ENCODE measurements around the gene TET2.

TET2 gene

DNA sequence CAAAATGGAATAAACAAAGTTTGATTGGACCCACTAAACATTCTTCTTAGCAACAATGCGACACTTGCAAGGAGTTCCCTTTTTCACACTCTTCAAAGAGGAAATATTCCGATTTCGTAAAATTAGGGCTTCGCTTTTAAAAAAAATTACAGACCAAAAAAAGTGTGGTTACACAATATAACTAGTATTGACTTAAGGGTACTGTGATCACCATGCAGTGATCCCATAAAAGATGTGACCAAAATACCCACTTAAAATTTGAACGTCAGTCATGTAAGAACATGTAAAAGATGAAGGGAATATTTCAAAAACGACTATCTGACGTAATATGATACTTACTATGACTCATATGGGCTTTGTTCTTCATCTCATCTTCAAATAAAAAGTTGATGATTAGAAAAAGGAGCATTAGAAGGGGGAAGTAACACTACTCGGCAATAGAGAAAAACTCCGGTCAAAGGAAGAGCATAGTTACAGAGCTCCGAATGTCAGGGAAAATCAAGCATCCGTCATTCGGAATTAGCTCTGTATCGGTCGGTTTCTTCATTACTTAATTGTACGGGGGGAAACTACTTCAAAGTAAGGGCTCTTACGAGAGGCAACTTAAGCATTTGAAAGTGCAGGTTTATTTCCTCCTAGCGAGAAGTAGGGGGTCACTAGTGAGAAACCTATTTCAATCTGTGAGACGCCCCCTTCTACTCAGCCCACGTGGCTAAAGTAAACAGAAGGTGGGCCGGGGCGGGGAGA lies 1.3 kb upstream of the TET2 start:
- DNase-seq = peak; percentile 74 to 78

DNA sequence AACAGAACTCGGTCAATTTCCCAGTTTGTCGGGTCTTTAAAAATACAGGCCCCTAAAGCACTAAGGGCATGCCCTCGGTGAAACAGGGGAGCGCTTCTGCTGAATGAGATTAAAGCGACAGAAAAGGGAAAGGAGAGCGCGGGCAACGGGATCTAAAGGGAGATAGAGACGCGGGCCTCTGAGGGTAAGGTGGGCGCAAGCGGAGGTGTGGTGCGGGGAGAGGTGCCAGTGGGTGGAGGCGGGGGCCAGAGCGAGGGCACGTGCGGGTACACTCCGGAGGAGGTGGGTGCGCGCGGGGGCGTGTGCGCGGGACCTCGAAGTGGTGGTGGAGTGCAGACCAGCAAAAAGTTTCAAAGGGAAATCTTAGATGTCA lies 787 bp upstream of the TET2 start:
- DNase-seq = no peak

DNA sequence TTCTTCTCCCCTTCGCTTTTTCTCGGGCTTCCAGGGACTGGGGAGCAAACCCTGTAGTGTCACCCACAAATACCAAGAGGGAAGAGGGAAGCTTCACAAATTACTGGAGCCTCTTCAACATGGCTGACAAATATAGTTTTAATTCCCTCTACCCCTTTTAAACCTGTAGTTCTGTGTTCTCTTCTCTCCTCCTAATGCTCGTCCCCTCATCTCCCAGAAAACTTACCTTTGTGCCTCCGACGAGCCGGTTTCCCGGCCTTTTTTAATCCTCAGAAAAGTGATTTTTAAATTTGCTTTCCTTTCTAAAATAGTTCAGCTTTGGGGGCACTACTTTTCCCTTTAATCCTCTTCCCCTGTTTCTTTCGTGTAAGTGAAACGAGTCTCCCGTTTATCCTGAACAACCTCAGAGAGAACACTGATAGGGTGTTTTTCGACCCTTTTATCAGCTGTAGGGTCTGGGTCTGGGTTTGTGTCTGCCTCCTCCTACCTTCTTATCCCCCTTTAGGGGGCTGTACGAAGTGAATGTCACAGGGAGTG lies 408 bp downstream of the TET2 start:
- no peak for DNase-seq

DNA sequence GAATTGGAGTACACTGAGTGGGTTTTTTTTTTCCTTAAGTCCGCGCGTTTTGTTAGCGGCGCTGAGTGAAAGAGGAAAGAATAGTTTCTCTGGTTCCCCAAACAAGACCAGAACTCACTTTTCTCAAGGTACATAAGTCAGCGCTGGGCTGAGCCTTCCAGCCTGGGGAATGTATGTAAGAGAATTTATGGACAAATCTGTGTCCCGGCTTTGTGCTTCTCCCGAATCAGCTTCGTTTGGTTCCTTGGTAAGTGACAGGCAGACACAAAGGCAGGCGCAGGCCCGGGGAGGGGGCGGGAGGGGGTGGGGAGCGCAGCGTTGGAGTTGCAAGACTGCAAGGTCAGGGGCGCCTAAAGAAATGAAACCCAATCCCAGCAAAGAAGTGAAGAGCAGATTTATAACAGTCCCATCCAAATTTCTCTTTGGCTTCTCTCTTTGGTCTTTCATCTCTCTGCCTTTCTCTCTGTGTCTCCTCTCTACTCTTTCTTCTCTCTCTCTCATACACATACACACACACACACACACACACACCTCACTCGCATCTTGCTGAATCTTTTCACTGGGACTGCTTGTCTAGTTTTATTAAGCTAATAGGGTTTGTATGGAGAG lies 981 bp downstream of the TET2 start:
- DNase-seq = no peak

DNA sequence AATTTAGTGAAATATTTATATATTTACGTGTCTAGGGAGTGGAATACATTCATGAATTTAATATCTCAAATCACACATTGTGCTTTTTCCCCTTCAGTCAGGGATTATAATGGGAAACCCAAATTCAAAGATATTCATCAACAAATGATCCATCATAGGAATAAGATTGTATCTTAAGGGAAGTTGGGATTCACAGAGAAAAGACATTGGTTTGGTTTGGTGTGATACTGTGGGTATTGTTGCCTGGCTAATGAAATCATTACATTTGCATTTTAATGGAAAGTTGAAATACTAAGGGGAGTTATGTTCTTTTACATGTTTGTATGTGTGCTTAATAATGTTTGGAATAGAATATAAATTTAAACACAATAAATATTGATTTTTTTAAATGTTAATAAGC lies 1.7 kb downstream of the TET2 start:
- no peak for DNase-seq

DNA sequence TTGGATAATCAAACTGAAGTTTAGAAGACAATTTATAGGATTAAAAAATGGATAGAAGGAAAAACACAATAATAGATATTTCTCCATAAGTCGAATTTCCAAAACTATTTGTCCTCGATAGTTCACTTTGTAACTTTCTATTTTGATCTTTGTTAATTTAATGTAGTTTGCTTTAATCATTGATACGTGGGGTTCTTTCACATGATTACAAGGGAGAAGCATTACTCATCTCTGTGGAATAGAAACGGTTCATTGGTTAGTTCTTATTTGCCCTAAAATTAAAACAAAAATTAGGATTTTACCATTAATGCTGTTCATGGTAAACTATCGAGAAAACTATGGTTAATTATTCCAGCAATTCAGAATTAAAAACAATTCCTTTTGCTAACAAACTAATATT lies 2.1 kb downstream of the TET2 start:
- no peak for DNase-seq

DNA sequence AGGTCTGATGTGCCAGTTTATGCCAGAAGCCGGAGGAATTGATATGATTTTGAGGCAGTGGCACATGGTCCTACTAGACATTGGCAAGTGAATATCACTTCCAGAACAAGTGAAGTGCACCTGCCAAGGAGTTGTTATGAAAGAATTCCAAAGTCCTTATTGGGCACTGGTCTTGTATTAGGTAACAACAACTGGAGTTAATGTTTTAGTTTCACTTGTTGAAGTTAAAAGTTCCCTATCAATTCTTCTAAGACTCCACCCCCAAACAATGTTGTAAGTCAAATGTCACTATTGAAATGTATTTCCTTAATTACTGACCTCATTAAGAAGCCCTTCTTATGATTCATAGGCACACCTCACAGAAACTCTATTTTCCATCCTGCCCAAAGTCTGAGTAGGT lies 3.1 kb downstream of the TET2 start:
- DNase-seq = no peak

DNA sequence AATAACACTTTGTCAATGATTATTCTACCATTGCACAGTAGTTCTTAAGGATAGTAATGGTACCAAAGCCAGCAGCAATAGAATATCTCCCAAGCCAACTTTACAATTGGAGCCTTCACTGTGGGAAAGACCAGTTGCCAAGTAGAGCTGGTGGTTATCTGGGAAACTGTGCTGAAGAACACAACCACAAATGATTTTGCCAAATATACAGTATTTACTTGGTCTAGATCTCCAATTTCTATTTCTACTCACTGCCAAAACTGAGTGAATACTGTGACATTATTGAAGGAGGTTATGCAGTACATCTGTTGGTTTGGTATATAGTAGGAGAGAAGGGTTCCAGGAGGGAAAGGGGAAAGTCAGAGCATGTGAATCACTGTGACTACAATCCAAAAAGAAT lies 3.8 kb downstream of the TET2 start:
- DNase-seq = no peak

DNA sequence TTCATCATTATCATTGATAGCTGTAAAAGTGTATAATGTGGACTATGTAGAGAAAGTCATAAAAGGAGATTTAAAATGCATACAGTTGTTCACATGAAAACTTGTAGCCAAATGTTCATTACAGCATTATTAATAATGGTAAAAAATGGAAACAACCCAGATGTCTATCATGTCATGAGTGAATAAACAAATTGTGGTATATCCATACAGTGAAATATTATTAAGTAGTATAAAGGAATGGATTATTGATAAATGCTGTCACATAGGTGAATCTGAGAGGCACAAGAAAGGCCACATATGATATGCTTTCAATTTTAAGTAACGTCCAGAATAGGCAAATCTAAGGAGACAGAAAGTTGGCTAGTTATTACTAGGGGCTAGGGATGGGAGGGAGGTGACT lies 7.1 kb downstream of the TET2 start:
- no peak for DNase-seq

DNA sequence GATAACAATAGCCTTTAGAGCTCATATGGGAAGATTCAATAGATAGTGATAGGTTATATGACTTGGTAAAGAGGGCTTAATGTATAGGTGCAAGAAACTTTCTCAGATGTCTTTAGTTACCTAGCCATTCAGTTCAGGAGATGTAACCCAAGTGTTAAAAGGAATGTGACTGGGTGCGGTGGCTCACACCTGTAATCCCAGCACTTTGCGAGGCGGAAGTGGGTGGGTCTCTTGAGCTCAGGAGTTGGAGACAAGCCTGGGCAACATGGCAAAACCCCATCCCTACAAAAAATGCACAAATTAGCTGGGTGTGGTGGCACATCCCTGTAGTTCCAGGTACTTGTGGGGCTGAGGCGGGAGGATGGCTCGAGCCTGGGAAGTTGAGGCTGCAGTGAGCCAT lies 7.9 kb downstream of the TET2 start:
- no peak for DNase-seq

DNA sequence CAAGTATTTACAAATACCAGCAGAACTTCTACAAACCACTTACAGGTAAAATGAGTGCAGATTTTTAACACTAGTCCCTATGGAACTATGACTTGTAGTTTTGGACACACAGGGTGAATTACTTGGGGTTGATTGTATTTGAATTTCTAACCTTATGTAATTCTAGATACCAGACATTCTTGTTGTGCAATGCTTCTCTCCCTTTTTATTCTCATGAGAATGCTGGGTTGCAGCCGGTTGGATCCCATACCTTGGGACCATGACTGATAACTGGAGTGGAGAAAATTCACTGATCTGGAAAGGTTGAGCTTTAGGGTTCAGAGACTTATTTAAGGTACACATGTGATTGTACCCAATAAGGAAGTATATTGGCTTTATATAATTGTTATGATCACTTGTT lies 8.8 kb downstream of the TET2 start:
- DNase-seq = no peak

DNA sequence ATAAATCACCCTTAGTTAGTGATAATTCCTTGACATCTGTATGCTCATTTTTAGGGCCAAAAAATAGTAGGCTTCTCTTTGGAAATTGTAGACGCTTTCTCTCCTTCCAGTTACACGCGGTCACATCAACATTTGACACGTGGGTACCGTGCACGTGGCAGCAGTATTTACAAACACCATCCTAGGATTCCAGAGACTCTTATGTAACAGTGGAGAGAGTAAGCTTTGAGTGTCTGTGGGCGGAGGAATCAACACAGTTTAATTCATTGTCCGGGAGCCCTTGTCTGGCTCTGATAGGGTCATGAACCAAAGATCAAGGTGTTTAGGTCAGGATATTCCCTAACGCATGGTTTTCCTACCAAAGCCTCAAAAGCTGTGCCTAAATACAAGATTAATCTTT lies 12.2 kb downstream of the TET2 start:
- no peak for DNase-seq

DNA sequence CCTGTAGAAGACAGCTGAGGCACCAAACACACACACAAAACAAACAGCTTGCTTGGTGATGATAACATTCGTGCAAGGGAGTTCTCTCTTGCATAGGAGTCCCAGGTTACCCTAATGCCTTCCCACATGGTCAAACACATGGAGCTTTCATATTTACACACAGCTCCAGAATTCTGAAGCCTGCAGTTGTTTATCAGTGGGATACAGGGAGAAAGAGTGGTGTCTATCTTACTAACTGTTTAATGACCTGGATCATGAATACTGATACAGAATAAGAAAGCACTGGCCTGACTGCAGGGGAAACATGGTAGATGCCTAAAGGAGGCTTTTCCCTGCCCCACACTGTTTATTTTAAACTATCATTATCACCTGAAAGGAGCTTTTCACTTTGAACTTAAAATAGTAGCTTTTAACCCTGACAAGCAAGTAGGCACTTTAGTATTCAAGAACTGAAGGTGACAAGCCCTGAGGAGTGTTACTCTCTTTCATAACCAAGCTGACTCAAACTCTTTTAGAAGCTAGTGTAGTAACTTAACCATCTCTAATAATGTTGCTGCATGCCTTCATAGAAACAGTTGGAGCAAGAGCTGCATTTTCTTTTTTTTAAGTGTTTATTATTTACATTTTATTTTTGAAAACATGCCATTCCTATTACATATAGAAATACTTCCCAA lies 15.6 kb downstream of the TET2 start:
- DNase-seq = no peak

DNA sequence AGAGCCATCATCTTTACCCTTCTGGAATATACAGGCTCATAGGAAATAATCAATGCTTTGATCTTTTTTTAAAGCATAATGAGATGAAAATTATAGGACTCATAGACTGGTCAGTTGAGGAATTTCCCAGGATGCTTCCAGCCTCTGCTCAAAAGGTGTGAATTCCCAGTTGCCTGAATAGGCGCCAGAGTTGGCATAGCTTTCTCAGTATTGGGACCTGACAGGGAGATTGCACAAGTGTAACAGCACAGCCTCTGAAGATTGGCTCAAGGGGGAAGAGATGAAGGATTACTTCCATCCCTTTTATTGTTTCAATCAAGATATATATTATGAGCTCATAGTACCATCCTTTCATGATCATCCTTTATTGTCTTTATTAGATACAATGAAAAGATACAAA lies 17.9 kb downstream of the TET2 start:
- no peak for DNase-seq

DNA sequence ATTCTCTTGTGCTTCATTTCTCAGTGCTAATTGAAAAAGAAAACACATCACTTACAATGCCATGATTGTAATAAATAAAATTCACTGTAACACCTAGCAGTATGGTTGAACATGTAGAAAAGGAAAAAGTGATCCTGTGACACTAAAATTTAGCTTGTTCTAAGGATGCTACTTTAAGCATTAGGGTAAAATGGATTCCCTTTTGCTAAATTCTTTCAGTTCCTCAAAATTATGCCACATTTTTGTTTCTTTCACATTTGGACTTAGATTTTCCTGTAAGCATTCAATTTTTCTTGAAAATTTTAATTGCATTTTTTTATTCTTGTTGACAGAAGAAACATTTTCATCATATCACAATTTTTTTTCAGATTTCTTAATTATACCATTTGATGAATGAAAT lies 19.4 kb downstream of the TET2 start:
- no peak for DNase-seq

DNA sequence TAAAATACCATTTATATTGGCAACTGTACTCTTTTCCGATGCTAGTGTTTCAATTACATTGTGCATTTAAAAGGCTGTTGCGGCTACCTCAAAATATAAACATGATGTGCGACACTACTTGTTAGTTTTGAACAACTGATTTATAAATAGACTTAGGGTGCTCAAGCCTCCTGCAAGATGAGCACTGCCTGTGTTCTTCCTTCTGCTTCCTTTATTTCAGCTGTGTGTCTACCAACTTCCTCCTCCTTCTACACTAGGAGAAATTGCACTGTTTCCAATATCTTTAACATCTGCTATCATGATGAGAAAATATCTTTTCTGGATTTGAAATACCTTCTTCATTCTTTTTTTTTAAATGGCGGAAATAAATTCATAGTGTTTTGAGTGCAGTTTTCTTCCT lies 24.0 kb downstream of the TET2 start:
- DNase-seq = peak; percentile 37 to 49

DNA sequence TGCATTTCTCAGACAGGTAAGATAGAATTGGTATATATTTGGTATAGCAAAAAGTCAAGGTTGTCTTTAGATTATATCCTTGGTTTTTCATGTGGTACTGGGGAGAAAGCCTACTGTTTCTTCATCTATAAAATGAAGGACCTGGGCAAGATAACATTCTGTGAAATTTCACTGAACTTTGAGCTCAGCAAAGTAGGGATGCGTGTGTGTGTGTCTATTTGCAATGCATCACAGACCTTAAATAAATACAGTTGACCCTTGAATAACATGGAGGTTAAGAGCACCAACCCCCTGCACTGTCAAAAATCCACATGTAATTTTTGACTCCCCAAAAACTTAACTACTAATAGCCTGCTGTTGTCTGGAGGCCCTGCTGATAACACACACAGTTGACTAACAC lies 25.2 kb downstream of the TET2 start:
- DNase-seq = no peak

DNA sequence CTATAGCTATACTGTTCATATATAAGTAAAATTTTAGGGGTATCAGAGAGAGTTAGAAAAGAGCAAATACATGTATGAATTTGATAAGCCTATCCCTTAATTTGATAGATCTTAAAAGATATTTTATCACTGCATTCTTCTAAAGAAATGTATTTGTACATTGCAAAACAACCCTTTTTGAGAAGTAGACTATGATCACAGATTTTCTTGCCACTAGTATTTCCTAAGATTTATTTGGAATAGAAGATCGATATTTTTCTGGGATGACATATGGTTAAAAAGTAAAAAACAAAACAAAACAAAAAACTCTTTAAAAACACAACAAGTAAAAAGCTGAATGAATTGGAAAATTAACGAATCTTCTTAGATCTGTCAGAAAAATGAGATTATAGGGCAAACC lies 27.4 kb downstream of the TET2 start:
- DNase-seq = no peak

DNA sequence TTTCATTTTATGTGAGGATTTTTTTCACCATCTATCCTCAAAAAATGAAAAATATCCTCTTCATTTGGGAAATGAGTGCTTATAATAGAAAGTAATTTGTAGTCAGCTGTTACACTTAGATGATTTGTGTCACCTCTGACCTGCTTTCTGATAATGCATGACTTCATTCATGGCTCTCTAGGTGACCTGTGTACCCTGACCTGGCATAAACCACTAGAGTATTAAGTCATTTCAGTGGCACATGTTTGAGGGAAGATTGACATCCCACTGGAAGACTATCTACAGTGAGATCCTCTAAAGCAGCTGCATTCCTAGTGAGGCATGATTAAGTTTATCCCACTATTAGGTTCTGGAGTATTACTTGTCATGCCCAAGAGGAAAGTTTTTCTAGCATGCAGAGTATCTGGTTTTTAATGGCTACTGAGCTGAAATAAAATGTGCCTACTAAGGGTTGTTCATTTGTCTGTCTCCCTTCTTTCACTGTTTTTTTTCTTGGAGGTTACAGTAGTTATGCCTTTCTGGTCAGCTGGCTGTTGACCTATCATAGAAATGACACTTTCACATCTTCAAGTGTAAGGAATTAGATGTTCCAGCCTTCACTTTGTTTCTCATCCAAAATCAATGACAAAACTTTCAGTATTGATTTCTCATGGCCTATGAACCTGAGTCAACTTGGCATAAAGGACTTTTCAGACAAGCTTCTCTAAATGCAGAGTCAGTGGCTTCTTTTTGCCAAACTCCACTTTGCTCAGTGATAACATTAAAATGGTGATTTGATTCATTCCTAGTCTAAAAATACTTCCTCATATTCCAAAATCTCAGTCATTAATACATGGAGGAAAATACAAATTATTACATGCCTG lies 33.1 kb downstream of the TET2 start:
- DNase-seq = no peak

DNA sequence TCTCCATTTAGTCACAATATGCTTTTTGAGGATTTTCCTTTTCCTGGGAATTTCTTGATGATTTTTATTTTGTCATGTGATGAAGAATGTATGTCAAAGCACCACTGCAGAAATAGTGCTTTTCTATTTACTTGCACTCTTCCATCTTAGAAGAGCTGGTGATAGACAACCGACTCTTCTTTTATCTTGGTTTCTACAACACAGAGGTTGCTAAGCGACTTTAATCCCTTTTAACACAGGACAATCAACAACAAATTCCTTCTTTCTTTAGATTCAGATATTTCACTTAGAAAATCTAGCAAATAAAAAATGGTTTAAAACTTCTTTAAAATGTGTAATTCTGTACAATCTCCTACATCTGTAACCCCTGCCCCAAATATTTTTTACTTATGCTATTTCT lies 34.6 kb downstream of the TET2 start:
- DNase-seq = no peak

DNA sequence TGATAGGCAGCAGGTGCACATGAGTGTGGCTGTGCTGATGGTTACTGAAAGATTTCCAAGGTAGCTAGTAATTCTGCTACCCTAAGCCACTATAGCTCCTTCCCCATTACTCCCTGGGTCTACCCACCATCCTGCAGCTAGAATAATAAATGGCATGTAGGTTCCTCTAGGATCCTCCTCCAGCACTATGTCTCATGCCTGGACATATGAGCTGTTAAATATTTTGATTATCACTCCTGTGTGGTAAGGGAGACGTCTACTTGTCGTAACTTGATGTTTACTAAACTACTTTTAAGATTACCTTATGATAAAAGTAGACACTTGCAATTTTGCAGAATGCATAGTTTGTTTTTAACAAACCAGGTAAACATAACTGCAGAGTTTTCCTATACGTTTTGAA lies 35.5 kb downstream of the TET2 start:
- no peak for DNase-seq

DNA sequence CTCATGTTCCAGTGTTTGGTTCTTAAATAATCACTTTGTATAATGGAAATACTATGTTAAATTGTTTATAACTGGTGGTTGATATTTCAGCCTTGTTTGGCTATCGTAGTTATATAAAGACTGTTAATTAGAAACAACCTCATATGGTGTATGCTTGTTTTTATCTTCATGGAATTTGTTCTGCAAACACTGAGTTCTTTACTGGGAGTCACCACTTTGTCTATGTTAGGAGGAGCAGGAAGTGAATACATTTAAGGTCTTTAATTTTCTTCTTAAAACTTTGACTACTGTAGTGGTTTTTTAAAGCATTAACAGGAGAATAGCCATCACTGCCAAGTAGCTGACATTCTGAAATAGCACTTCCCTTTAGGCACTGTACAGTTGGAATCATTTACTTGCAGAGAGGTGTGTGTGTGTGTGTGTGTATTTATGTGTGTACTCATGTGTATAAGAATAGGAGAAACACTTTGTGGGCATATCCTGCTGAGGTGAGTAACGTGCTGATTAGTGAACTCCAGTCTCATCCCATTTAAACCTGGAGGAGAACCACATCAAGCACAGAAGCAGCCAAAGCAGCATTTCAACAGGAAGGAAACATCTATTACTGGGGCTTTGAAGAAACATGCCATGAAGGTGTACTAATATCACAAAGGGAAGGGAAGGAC lies 37.8 kb downstream of the TET2 start:
- no peak for DNase-seq

DNA sequence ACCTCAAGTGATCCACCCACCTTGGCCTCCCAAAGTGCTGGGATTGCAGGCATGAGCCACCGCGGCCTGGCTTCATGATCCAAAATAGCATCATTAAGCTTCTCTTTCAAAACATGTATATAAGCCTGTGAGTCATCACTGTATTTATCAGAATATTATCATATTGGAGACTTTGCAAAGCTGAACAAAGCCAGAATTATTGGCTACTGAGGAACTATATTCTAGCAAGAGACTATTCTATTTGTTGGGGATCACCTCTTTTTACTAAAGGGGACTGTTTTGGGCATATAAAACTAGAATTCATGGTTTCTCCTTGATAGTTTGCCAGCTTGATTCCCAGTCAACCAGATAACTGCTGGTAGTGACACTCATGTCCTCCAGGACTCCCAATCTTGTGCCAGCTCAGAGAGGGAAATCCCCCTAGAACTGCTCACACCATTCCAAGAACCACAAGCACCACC lies 40.1 kb downstream of the TET2 start:
- no peak for DNase-seq

All from AML-193 (cell line).